Mucosa of rectum (tissue), 2 donors: Measurements from ENCODE around the gene PROCR.

Experiments
- H3K27ac ChIP-seq, 2 donors: one replicate each; pipeline ENCODE4 v1.7.0; 2013; ENCODE audit warnings: inconsistent platforms in 2 of 2, low read depth in 2 of 2, low read length in 2 of 2
- H3K27me3 ChIP-seq, 2 donors: one replicate each; pipeline ENCODE4 v1.7.0; 2013; ENCODE audit warnings: low read length in 2 of 2; ENCODE audit not compliant: control insufficient read depth in 2 of 2, insufficient read depth in 2 of 2
- H3K36me3 ChIP-seq, 2 donors: one replicate each; pipeline ENCODE4 v1.7.0; 2013; ENCODE audit warnings: low read length in 2 of 2; ENCODE audit not compliant: control insufficient read depth in 2 of 2, insufficient read depth in 2 of 2
- H3K4me1 ChIP-seq, 2 donors: one replicate each; pipeline ENCODE4 v1.7.0; 2013; ENCODE audit warnings: low read length in 2 of 2, mild to moderate bottlenecking in 1 of 2; ENCODE audit not compliant: control insufficient read depth in 2 of 2, insufficient read depth in 2 of 2
- H3K4me3 ChIP-seq, 2 donors: one replicate each; pipeline ENCODE4 v1.7.0; 2013; ENCODE audit warnings: low read length in 2 of 2
- H3K9ac ChIP-seq, 2 donors: one replicate each; pipeline ENCODE4 v1.7.0; 2013; ENCODE audit warnings: low read length in 2 of 2, low read depth in 1 of 2, mild to moderate bottlenecking in 1 of 2
- H3K9me3 ChIP-seq, 2 donors: one replicate each; pipeline ENCODE4 v1.7.0; 2013; ENCODE audit warnings: low read length in 2 of 2; ENCODE audit not compliant: control insufficient read depth in 2 of 2
- donor health status: healthy.
- donor health status: Normal muscosa, but diverticular disease.

The PROCR gene

DNA sequence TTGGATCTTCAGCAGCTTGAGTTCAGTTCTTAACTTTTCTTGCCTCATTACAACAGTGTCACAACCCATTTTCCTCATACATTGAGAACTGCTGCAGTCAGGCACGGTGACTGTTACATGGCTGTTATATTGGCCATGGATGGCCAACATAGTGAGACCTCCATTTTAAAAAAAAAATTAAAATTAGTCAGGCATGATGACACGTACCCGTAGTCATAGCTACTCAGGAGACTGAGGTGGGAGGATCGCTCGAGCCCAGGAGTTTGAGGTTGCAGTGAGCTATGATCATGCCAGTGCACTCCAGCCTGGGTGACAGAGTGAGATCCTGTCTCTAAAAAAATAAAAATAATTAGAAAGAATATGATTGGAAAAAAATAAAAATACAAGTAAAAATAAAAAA is 44.7 kb downstream of the PROCR start:
- Histone ChIP-seq H3K9me3 (no peaks in the 10 kb centered on the region), H3K4me3 (no peak overlapping the region), H3K27me3 (no peaks in the 10 kb centered on the region), H3K9ac (no peak overlapping the region), H3K4me1 (no peaks in the 10 kb centered on the region), H3K27ac (no peak overlapping the region), H3K36me3 (no peaks in the 10 kb centered on the region)

DNA sequence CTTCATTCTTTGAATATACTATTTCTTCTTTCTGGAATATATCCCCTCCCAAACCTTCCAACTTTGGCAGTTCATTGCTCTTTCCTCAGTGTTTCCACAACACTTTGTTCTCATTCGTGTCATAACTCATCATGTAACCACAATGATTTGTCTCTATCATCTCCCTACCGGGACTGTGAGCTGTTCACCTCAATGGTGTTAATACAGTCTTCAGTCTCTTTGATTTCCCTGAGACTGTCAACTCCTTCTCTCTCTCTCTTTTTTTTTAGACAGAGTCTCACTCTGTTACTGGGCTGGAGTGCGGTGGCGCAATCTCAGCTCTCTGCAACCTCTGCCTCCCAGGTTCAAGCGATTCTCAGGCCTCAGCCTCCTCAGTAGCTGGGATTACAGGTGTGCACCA is 52.1 kb downstream of the PROCR start:
- no peaks in the 10 kb centered on the region for H3K36me3 ChIP-seq
- H3K27me3 ChIP-seq = peaks cover 5 to 7% of the 10 kb centered on the region in 2 donors
- H3K9ac ChIP-seq = no peak overlapping the region
- no peak overlapping the region for H3K27ac ChIP-seq
- H3K4me1 ChIP-seq = peaks cover 2 to 6% of the 10 kb centered on the region in 2 donors
- H3K4me3 ChIP-seq = no peak overlapping the region
- no peaks in the 10 kb centered on the region for H3K9me3 ChIP-seq

DNA sequence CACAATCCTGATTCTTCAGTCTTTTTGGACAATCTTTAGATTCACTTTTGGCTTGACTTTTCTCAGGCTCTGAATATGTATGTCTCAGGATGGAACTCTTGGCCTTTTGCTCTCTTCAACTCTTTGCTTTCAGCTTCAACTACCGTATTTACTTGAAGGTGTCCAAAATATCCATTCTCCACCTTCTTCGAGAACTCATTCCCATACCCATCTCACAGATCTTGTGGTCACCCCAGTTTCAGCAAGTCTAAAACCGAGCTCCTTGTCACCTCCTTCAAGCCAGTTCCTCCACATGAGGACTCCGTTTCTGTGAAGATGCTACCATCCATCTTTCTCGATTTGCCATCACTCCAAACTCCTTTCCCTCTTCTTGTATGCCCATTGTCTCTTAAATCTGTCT is 52.7 kb downstream of the PROCR start:
- Histone ChIP-seq H3K4me3 (no peak overlapping the region), H3K9me3 (no peaks in the 10 kb centered on the region), H3K4me1 (peaks cover 2 to 6% of the 10 kb centered on the region in 2 donors), H3K27me3 (peaks cover 5 to 7% of the 10 kb centered on the region in 2 donors), H3K9ac (no peak overlapping the region), H3K27ac (no peak overlapping the region), H3K36me3 (no peaks in the 10 kb centered on the region)

DNA sequence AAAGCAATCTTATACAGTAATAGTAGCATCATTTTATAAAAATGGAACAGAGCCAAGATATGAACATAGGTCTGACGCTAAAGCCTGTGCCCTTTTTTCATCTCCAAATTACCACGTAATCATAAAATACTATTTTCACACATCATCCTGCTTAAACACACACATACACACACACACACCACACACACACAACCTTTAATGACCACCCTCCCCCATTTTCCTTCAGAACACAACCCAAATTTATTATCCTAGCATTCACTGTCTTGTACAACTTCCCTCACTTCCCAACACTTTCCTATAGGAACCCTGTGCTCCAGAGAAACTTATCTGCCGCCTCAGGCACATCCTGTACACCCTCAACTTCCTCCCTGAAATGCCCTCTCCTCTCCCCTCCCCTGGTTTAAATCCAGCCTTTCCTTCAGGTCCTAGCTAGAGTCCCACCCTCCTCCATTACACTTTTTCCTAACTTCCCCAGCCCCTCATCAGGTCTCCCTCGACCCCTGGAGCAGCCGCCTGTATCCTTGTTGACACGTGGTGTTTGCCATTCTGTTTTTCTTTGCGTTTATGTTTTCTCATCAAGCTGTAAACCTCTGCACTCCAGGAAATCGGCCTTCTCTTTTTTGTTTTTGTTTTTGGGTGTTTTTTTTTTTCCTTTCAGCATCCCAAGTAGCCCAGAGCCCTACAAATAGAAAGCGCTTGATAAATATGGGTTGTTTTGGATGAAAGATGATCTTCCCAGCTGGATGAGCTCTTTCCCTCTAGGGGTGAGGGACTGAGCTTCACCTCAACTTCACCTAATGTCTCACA is 53.6 kb downstream of the PROCR start:
- no peak overlapping the region for H3K4me3 ChIP-seq
- peaks cover 2 to 6% of the 10 kb centered on the region in 2 donors for H3K4me1 ChIP-seq

DNA sequence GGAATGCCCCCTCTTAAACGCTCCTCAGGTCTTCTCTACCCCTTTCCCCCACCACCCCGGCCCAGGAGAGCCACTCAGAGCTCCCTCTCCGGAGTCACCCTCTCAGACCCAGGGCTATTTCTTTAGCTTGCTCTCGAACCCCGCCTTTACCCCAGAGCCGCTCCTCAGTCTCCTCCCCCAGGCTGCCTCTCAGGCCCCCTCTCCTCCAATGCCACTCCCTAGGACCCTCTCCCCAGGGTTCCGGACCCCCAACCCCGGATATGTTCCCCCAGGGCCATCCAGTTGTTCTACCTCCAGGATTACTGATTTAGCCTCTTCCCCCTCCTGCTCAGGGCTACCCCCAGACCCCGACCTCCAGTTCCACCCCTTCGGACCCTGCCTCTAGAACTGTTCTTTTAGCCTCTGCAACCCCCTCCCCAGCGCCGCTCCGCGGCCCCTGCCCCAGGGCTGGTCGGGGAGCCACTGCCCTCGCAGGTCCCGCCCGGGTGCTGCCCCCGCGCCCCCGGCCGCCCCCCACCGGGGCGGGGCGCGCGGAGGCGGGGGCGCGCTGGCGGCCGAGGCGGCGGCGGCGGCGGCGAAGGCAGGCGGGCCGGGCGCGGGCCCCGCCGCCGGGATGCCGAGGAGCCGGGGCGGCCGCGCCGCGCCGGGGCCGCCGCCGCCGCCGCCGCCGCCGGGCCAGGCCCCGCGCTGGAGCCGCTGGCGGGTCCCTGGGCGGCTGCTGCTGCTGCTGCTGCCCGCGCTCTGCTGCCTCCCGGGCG is 54.4 kb downstream of the PROCR start, which contains the start of gene MMP24:
Gene MMP24, plus strand, starts transcription at position 565 of the 758 bp plus-strand sequence. Its CDS starts 49 bp downstream, at position 614.
- Histone ChIP-seq H3K4me3 (peak within 1 kb of the TSS; percentile 45 to 53), H3K4me1 (peaks cover 2 to 6% of the 10 kb centered on the region in 2 donors), H3K9ac (no peak within 1 kb of the TSS), H3K27ac (no peak within 1 kb of the TSS), H3K36me3 (no peaks in the 10 kb centered on the region), H3K9me3 (no peaks in the 10 kb centered on the region), H3K27me3 (peaks cover 5 to 7% of the 10 kb centered on the region in 2 donors)

More for the DNA sequence above, 53.6 kb downstream of the PROCR start:
- Histone ChIP-seq H3K27me3 (peaks cover 5 to 7% of the 10 kb centered on the region in 2 donors), H3K9ac (no peak overlapping the region), H3K27ac (no peak overlapping the region), H3K36me3 (no peaks in the 10 kb centered on the region), H3K9me3 (no peaks in the 10 kb centered on the region)
